ENCODE results near the gene DCST2.
"Not testable (repeated sequence)": the region's sequence is repeated elsewhere in the genome, so short reads cannot be mapped to it uniquely, and the experiment has no call there.

Gene DCST2

DNA sequence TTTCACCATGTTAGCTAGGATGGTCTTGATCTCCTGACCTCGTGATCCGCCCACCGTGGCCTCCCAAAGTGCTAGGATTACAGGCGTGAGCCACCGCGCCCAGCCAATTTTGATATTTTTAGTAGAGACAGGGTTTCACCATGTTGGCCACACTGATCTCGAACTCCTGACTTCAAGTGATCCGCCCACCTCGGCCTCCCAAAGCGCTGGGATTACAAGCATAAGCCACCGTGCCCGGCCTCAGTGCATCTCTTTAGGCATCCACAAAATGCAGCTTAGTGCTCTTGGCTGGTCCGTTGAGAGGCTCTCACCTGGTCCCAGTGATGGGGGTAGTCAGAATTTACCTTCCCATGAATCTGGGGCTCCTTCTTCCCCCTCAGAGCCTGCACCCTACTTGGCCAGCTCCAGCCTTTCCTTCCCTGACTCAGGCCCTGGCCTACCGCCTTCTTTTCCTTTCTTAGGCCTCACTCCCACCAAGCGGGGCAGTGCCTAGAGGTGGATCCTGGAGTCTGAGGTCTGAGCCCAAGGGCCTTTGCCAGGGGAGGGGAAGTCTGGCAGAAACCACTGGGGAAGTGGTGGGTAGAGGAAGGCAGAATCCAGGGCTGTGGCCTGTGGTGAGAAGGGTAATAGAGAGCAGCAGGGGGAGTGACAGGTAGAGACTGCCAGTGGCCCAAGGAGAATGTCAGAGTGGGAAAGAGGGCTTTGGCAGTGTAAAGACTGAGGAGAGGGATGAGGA lies 36.4 kb downstream of the DCST2 start:
- Histone ChIP-seq H3K27ac (ENCODE audit: low read length) (no peak overlapping the region), H3K36me3 (ENCODE audit: insufficient read depth, low read depth, low read length) (no peaks in the 10 kb centered on the region), H3K4me3 (ENCODE audit: low read length) (no peak overlapping the region), H3K9ac (ENCODE audit: low read depth, low read length) (no peak overlapping the region), H3K4me1 (ENCODE audit: insufficient read depth, low read length) (peaks cover 3% of the 10 kb centered on the region; the same call in 1 of the 2 replicates), H3K9me3 (ENCODE audit: insufficient read depth, low read depth, low read length) (no peaks in the 10 kb centered on the region), H3K27me3 (ENCODE audit: insufficient read depth, low read length) (no peaks in the 10 kb centered on the region)

DNA sequence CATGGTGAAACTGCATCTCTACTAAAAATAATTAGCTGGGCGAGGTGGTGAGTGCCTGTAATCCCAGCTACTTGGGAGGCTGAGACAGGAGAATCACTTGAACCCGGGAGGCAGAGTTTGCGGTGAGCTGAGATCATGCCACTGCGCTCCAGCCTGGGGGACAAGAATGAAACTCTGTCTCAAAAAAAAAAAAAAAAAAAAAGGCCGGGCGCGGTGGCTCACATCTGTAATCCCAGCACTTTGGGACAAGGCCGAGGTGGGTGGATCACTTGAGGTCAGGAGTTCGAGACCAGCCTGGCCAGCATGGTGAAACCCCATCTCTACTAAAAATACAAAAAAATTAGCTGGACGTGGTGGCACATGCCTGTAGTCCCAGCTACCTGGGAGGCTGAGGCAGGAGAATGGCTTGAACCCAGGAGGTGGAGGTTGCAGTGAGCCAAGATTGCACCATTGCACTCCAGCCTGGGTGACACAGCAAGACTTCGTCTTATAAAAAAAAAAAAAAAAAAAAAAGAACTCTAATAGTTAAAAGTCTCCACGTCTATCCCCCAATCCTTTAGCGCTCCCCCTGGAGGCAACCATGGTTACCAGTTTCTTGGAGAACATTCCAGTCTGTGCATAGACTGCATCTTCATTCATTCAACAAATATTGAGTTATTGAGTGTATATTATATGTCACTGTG lies 38.1 kb downstream of the DCST2 start:
- H3K27me3 ChIP-seq (ENCODE audit: insufficient read depth, low read length); H3K9me3 ChIP-seq (ENCODE audit: insufficient read depth, low read depth, low read length); H3K9ac ChIP-seq (ENCODE audit: low read depth, low read length); H3K4me1 ChIP-seq (ENCODE audit: insufficient read depth, low read length); H3K4me3 ChIP-seq (ENCODE audit: low read length); H3K27ac ChIP-seq (ENCODE audit: low read length): not testable (repeated sequence)
- peaks cover 11% of the 10 kb centered on the region; the same call in 1 of the 2 replicates for H3K36me3 ChIP-seq (ENCODE audit: insufficient read depth, low read depth, low read length)

DNA sequence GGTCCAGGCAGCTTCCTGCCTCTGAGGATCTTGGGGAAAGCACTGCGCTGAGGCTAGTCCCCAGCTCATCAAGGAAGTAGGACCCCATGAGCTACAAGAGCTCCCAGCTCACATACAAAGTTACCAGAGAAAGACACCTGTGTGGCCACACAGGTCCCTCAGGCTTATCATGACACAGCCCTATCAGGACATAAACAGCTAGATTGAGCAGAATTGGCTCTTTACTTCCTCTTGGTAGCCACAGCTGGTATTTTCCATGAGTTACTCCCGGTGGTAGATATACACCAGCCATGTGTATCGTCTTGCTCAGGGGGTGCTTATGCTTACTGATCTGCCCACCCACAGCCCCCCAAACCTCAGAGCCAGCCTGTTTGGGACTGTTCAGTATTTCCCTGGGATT lies 39.0 kb downstream of the DCST2 start:
- Histone ChIP-seq H3K27me3 (ENCODE audit: insufficient read depth, low read length) (no peaks in the 10 kb centered on the region), H3K4me3 (ENCODE audit: low read length) (no peak overlapping the region), H3K27ac (ENCODE audit: low read length) (no peak overlapping the region), H3K36me3 (ENCODE audit: insufficient read depth, low read depth, low read length) (peaks cover 20% of the 10 kb centered on the region), H3K4me1 (ENCODE audit: insufficient read depth, low read length) (peaks cover under 1% of the 10 kb centered on the region; the same call in 1 of the 2 replicates), H3K9me3 (ENCODE audit: insufficient read depth, low read depth, low read length) (no peaks in the 10 kb centered on the region), H3K9ac (ENCODE audit: low read depth, low read length) (no peak overlapping the region)

DNA sequence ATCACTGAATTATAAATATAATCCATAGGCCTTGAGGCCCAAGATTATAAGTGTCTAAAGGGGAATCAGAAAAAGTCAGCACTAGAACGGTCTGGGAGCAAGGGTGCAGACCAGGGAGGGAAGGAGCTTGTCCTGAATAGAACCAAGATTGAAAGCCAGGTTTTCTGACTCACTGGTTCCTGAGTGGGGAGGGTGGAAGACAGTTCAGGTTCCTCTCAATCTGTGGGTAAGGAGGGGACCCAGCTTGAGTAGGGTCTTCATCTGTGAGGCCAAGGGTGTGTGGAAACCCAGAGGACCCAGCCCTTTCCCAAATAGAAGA lies 39.4 kb downstream of the DCST2 start:
- H3K27me3 ChIP-seq (ENCODE audit: insufficient read depth, low read length) = no peaks in the 10 kb centered on the region
- H3K4me3 ChIP-seq (ENCODE audit: low read length) = no peak overlapping the region
- no peak overlapping the region for H3K27ac ChIP-seq (ENCODE audit: low read length)
- peaks cover 23% of the 10 kb centered on the region for H3K36me3 ChIP-seq (ENCODE audit: insufficient read depth, low read depth, low read length)
- H3K4me1 ChIP-seq (ENCODE audit: insufficient read depth, low read length) = no peaks in the 10 kb centered on the region
- no peak overlapping the region for H3K9ac ChIP-seq (ENCODE audit: low read depth, low read length)
- H3K9me3 ChIP-seq (ENCODE audit: insufficient read depth, low read depth, low read length) = no peaks in the 10 kb centered on the region

DNA sequence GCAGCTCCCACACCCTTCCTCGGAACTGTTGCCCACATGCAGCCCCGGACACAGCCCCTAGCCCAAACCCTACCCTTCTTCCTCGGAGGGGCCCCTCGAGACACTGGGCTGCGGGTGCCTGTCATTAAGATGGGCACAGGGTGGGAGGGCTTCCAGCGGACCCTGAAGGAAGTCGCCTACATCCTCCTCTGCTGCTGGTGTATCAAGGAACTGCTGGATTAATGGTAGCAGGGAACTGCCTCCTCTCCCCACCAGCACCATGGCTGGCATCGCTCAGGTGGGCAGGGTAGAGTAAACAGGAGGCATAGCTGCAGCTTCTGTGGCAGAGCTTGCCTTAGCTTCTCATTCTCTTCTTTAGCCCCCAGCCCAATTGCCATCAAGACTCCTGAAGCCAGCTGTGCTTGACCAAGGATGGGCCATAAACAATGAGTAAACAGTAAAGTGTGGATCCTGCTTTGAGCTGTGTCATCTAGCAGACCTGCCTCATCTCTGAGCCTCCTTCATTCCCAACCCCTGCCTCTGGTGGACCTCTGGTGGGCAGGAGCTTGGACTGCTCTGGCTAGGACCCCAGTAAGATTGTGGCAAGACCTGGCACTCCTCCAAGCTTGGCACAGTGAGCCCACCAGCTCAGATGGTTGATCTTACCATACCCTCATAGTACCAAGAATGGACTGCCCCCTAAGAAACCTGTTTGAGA lies 39.9 kb downstream of the DCST2 start, which contains the start of gene LENEP:
Gene LENEP (plus strand): TSS at position 15 of the 697 bp plus-strand sequence. CDS start 22 bp downstream, at position 37.
- no peaks in the 10 kb centered on the region for H3K4me1 ChIP-seq (ENCODE audit: insufficient read depth, low read length)
- H3K4me3 ChIP-seq (ENCODE audit: low read length) = no peak within 1 kb of the TSS
- H3K27me3 ChIP-seq (ENCODE audit: insufficient read depth, low read length) = no peaks in the 10 kb centered on the region
- H3K27ac ChIP-seq (ENCODE audit: low read length) = no peak within 1 kb of the TSS
- H3K9ac ChIP-seq (ENCODE audit: low read depth, low read length) = no peak within 1 kb of the TSS
- H3K36me3 ChIP-seq (ENCODE audit: insufficient read depth, low read depth, low read length) = peaks cover 28% of the 10 kb centered on the region
- H3K9me3 ChIP-seq (ENCODE audit: insufficient read depth, low read depth, low read length) = no peaks in the 10 kb centered on the region

DNA sequence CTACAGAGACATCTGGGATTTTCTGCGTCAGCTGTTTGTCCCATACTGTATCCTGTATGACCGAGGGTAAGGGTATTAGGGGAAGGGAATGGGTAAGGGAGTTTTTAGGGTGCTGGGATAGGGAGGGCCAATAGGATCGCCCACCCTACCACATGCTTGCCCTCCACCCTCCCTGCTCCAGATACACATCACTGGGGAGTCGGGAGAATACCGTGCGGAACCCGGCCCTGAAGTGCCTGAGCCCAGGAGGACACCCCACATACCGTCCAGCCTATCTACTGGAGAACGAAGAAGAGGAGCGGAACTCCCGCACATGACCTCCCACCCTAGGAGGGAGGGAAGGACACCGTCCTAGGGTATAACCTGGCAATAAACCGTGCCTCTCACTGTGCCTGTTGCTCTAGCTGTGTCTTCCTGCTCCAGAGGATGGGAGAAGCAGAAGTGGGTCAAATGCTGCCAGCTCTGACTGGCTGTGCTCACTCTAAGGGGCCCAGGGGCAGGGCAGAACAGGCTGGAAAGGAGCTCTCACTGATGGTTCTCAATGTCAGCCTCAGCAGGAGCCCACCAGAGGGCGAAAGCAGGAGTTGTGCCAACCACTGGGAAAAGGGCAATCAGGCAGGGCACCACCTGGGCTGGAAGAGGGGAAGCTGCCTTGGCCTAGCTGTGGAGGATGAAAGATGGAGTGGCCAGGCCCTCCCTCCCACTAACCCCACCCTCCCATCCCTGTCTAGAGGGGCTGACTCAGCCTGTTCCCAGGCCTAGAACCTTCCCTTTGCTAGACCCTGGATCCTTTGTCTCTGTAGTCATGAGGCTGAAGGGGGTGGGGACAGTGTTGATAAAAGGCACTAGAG lies 40.6 kb downstream of the DCST2 start:
- Histone ChIP-seq H3K9me3 (ENCODE audit: insufficient read depth, low read depth, low read length) (no peaks in the 10 kb centered on the region), H3K36me3 (ENCODE audit: insufficient read depth, low read depth, low read length) (peaks cover 36% of the 10 kb centered on the region), H3K4me3 (ENCODE audit: low read length) (no peak overlapping the region), H3K4me1 (ENCODE audit: insufficient read depth, low read length) (no peaks in the 10 kb centered on the region), H3K9ac (ENCODE audit: low read depth, low read length) (no peak overlapping the region), H3K27me3 (ENCODE audit: insufficient read depth, low read length) (no peaks in the 10 kb centered on the region), H3K27ac (ENCODE audit: low read length) (no peak overlapping the region)

DNA sequence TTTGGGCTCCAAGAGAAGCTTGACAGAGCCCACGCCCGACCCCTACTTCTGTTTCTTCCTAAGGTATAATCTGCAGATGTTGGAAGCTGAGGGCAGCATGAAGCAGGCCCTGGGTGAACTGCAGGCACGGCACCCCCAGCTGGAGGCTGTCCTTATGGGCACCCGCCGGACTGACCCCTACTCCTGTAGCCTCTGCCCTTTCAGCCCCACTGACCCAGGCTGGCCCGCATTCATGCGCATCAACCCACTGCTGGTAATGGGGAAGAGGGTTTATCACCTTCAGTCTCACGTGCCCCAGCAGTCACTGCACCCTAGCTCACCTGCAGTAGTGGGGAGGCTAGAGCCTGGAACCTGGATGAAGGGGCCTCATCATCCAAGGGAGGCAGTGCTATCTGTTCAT lies 43.3 kb downstream of the DCST2 start:
- Histone ChIP-seq H3K9ac (ENCODE audit: low read depth, low read length) (no peak overlapping the region), H3K4me3 (ENCODE audit: low read length) (no peak overlapping the region), H3K4me1 (ENCODE audit: insufficient read depth, low read length) (no peaks in the 10 kb centered on the region), H3K9me3 (ENCODE audit: insufficient read depth, low read depth, low read length) (no peaks in the 10 kb centered on the region), H3K36me3 (ENCODE audit: insufficient read depth, low read depth, low read length) (peaks cover 61% of the 10 kb centered on the region), H3K27me3 (ENCODE audit: insufficient read depth, low read length) (no peaks in the 10 kb centered on the region), H3K27ac (ENCODE audit: low read length) (no peak overlapping the region)

DNA sequence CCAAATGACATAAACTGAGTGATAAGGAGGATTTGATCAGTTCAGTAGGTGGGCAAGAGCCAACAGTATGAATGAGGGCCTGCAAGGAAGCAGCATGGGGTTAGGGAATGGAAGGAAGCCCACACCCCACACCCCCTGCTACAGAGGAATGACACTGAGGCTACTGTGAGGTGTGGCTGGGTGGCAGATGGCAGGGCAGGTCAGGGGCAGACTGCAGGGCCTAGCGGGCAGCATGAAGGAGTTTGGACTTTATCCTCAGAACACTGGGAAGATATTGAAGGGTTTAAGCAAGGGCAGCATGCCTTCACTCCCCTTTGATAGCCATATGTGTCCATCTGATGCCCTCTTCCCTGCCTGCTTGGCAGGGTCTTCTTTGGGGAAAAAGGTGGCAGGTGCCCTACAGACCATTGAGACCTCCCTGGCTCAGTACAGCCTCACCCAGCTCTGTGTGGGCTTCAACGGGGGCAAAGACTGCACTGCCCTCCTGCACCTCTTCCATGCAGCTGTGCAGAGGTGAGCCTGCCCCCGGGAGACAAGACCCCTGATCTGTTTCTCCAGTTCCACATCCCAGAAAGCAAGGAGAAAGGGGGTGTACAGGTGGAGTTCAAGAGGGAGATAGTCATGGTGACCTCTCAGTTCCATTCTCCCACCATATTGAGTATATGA lies 44.3 kb downstream of the DCST2 start:
- Histone ChIP-seq H3K27ac (ENCODE audit: low read length) (no peak overlapping the region), H3K36me3 (ENCODE audit: insufficient read depth, low read depth, low read length) (peaks cover 63% of the 10 kb centered on the region)

DNA sequence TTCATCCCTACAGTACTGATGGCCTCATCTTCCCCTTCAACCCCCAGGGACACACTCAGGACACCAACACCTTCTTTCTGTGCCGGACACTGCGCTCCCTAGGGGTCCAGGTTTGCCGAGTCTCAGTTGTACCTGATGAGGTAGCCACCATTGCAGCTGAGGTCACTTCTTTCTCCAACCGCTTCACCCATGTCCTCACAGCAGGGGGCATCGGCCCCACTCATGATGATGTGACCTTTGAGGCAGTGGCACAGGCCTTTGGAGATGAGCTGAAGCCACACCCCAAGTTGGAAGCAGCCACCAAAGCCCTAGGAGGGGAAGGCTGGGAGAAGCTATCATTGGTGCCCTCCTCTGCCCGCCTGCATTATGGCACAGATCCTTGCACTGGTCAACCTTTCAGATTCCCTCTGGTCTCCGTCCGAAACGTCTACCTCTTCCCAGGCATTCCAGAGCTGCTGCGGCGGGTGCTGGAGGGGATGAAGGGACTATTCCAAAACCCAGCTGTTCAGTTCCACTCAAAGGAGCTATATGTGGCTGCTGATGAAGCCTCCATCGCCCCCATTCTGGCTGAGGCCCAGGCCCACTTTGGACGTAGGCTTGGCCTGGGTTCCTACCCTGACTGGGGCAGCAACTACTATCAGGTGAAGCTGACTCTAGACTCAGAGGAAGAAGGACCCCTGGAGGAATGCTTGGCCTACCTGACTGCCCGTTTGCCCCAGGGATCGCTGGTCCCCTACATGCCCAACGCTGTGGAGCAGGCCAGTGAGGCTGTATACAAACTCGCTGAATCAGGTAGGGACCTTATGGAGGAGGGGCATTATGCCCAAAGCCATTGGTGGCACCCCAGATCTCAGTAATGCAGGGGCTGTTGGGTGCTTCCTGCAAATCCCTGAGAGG lies 45.3 kb downstream of the DCST2 start:
- H3K27me3 ChIP-seq (ENCODE audit: insufficient read depth, low read length) = no peaks in the 10 kb centered on the region
- H3K9me3 ChIP-seq (ENCODE audit: insufficient read depth, low read depth, low read length) = no peaks in the 10 kb centered on the region
- H3K4me3 ChIP-seq (ENCODE audit: low read length) = no peak overlapping the region
- no peak overlapping the region for H3K9ac ChIP-seq (ENCODE audit: low read depth, low read length)
- H3K4me1 ChIP-seq (ENCODE audit: insufficient read depth, low read length) = no peaks in the 10 kb centered on the region
- peaks cover 63% of the 10 kb centered on the region for H3K36me3 ChIP-seq (ENCODE audit: insufficient read depth, low read depth, low read length)
- no peak overlapping the region for H3K27ac ChIP-seq (ENCODE audit: low read length)

More for the DNA sequence above, 44.3 kb downstream of the DCST2 start:
- Histone ChIP-seq H3K4me3 (ENCODE audit: low read length) (no peak overlapping the region), H3K9ac (ENCODE audit: low read depth, low read length) (no peak overlapping the region), H3K4me1 (ENCODE audit: insufficient read depth, low read length) (no peaks in the 10 kb centered on the region), H3K27me3 (ENCODE audit: insufficient read depth, low read length) (no peaks in the 10 kb centered on the region), H3K9me3 (ENCODE audit: insufficient read depth, low read depth, low read length) (no peaks in the 10 kb centered on the region)

DNA sequence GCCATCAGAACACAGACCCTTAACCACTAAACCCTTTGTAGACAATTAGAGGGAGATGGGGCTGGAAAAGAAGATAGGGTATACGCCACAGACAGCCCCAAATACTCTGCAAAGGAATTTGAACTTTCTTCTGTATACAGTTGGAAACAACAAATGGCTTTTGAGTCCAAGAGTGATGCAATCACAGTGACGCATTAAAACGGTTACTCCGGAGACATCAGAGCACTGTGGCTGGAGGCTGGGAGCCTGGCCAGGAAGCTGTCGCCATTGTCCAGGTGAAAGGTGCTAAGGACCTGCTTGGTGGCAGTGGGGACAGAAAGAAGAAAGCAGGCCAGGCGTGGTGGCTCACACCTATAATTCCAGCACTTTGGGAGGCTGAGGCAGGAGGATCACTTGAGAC lies 46.3 kb downstream of the DCST2 start:
- peaks cover 63% of the 10 kb centered on the region for H3K36me3 ChIP-seq (ENCODE audit: insufficient read depth, low read depth, low read length)
- no peak overlapping the region for H3K9ac ChIP-seq (ENCODE audit: low read depth, low read length)

More for the DNA sequence above, 46.3 kb downstream of the DCST2 start:
- Histone ChIP-seq H3K27ac (ENCODE audit: low read length) (no peak overlapping the region), H3K4me3 (ENCODE audit: low read length) (no peak overlapping the region), H3K27me3 (ENCODE audit: insufficient read depth, low read length) (no peaks in the 10 kb centered on the region), H3K4me1 (ENCODE audit: insufficient read depth, low read length) (peaks cover 4% of the 10 kb centered on the region; the same call in 1 of the 2 replicates), H3K9me3 (ENCODE audit: insufficient read depth, low read depth, low read length) (no peaks in the 10 kb centered on the region)

All from iPS-20b (cell line).